Keratinocyte (primary cell): ENCODE measurements around the gene BRPF3. TPM values are rescaled to one million over a fixed set of nuclear protein-coding genes. Genes with fewer than 3 reads are reported as not detected.

Source experiments
- DNase-seq: peaks from one replicate; pipeline ENCODE4 v3.0.0-alpha.2; 2011; ENCODE audit warnings: low read depth, missing footprints, low spot score
- FAIRE-seq: peaks from 2 replicates; lab custom pipeline; 2011; peaks lifted over from hg19 to GRCh38; lab: Jason Lieb, UNC
- H2AFZ ChIP-seq: 2 replicates; pipeline ENCODE4 v1.6.0; 2012; ENCODE audit warnings: low read length, control low read depth, inconsistent platforms; ENCODE audit not compliant: control insufficient read depth
- H3K27ac ChIP-seq: 2 replicates; pipeline ENCODE4 v1.5.1; 2011; ENCODE audit warnings: low read length; ENCODE audit not compliant: control insufficient read depth, insufficient read depth
- H3K27me3 ChIP-seq: 3 replicates; pipeline ENCODE4 v1.6.0; 2011; ENCODE audit warnings: low read length; ENCODE audit not compliant: control insufficient read depth, insufficient read depth; ENCODE audit errors: extremely low read depth
- H3K36me3 ChIP-seq, 2 experiments: 2 replicates in 1 of 2; 3 replicates in 1 of 2; pipeline ENCODE4 v1.5.1; 2011; ENCODE audit warnings: low read length in 2 of 2, mild to moderate bottlenecking in 1 of 2; ENCODE audit not compliant: control insufficient read depth in 2 of 2, insufficient read depth in 2 of 2; ENCODE audit errors: extremely low read depth in 1 of 2
- H3K4me1 ChIP-seq: 3 replicates; pipeline ENCODE4 v1.5.1; 2011; ENCODE audit warnings: low read length; ENCODE audit not compliant: control insufficient read depth, insufficient read depth; ENCODE audit errors: extremely low read depth
- H3K4me2 ChIP-seq: 3 replicates; pipeline ENCODE4 v1.6.0; 2011; ENCODE audit warnings: low read depth, low read length; ENCODE audit not compliant: control insufficient read depth, insufficient read depth; ENCODE audit errors: extremely low read depth
- H3K4me3 ChIP-seq, 3 experiments: fragments of 200-600 bp in 1 of 3; sonication (generic) in 1 of 3; 2 replicates in 2 of 3; 3 replicates in 1 of 3; pipeline ENCODE4 v1.5.1; 2011 to 2016; ENCODE audit warnings: low read length in 3 of 3, mild to moderate bottlenecking in 3 of 3, control low read depth in 2 of 3, inconsistent platforms in 1 of 3, low read depth in 1 of 3, mixed read lengths in 1 of 3, mixed run types in 1 of 3, moderate library complexity in 1 of 3; ENCODE audit not compliant: control insufficient read depth in 2 of 3, insufficient read depth in 2 of 3; ENCODE audit errors: extremely low read depth in 1 of 3
- H3K79me2 ChIP-seq: 2 replicates; pipeline ENCODE4 v1.6.0; 2012; ENCODE audit warnings: low read length; ENCODE audit not compliant: control insufficient read depth, insufficient read depth
- H3K9ac ChIP-seq: 3 replicates; pipeline ENCODE4 v1.6.0; 2011; ENCODE audit warnings: low read length; ENCODE audit not compliant: control insufficient read depth, insufficient read depth; ENCODE audit errors: extremely low read depth
- H3K9me1 ChIP-seq: 3 replicates; pipeline ENCODE4 v1.6.0; 2011; ENCODE audit warnings: low read length; ENCODE audit not compliant: control insufficient read depth, insufficient read depth; ENCODE audit errors: extremely low read depth
- H3K9me3 ChIP-seq: 2 replicates; pipeline ENCODE4 v1.5.1; 2012; ENCODE audit warnings: low read depth, low read length; ENCODE audit not compliant: control insufficient read depth
- H4K20me1 ChIP-seq: 3 replicates; pipeline ENCODE4 v1.6.0; 2011; ENCODE audit warnings: low read length; ENCODE audit not compliant: control insufficient read depth, insufficient read depth; ENCODE audit errors: extremely low read depth
- CTCF ChIP-seq, 3 experiments: IDR thresholded peaks in 1 of 3; conservative IDR thresholded peaks in 1 of 3; optimal IDR thresholded peaks in 1 of 3; 2 replicates in 2 of 3; 3 replicates in 1 of 3; pipeline versions ENCODE3 to v1.5.1; 2011; ENCODE audit warnings: low read length in 3 of 3, mild to moderate bottlenecking in 3 of 3, moderate library complexity in 2 of 3, control low read depth in 1 of 3, inconsistent platforms in 1 of 3; ENCODE audit not compliant: insufficient read depth in 2 of 3; ENCODE audit errors: extremely low read depth in 1 of 3
- EZH2 ChIP-seq: IDR thresholded peaks from one replicate; pipeline ENCODE4 v1.6.1; 2012; ENCODE audit warnings: inconsistent platforms, mild to moderate bottlenecking, low read length, moderate library complexity
- dilution Hi-C: fragments of 300-500 bp; cut with MboI; formaldehyde crosslinking; loops from one replicate; pipeline ENCODE4 v1.7.0; 2020; ENCODE audit warnings: low sequenced_read_pairs; ENCODE audit not compliant: extremely low pct_ligation_motif_present
- polyA plus RNA-seq, 5 experiments: library from polyadenylated mRNA; depleted of rRNA in 3 of 5; stranded (reverse) in 3 of 5; stranded (forward) in 1 of 5; unstranded in 1 of 5; fragments of >200 nt; gene quantifications; 1 replicate in 1 of 5; 2 replicates in 3 of 5; 3 replicates in 1 of 5; pipeline versions ENCODE4 v1.2.1 to v1.2.3, GENCODE V29; 2011 to 2012; ENCODE audit warnings: missing spikeins in 2 of 5, low read depth in 1 of 5, low replicate concordance in 1 of 5

Gene BRPF3
- polyA plus RNA-seq, 1 donor (not counting 4 experiments of a cell fraction or from before 2014, with no cell fraction given), result 4.8 TPM

- TF ChIP-seq CTCF (optimal IDR thresholded peaks at IDR 0.05 in 1 of 3, IDR thresholded peaks at IDR 0.05 in 1 of 3, conservative IDR thresholded peaks at IDR 0.05 in 1 of 3; ENCODE audit: extremely low read depth in 1 of 3, insufficient read depth in 2 of 3, low read length in 3 of 3) (no peak), EZH2 (no peak)
- H3K27me3 ChIP-seq, result no peaks in the 10 kb centered on the region
- dilution Hi-C loops, result no loop called here
- no peaks in the 10 kb centered on the region for H3K9me1 ChIP-seq
- peak overlapping the region; percentile 42 for H3K4me2 ChIP-seq
- DNase-seq (no peak), FAIRE-seq (peak; percentile 41)
- H3K4me3 ChIP-seq, result no peak overlapping the region
- H3K9ac ChIP-seq, result no peak overlapping the region
- no peaks in the 10 kb centered on the region for H3K79me2 ChIP-seq
- no peaks in the 10 kb centered on the region for H4K20me1 ChIP-seq
- H3K9me3 ChIP-seq, result no peaks in the 10 kb centered on the region
- no peak overlapping the region for H3K27ac ChIP-seq
- no peaks in the 10 kb centered on the region for H3K36me3 ChIP-seq
- H3K4me1 ChIP-seq, result peaks cover 8% of the 10 kb centered on the region
- H2AFZ ChIP-seq, result no peak overlapping the region
These were observed 42.3 kb upstream of the BRPF3 start for GRCh38 chr6:36154286-36154685.

- Histone ChIP-seq H4K20me1 (no peaks in the 10 kb centered on the region), H3K9me3 (no peaks in the 10 kb centered on the region), H3K27ac (no peak overlapping the region), H3K36me3 (no peaks in the 10 kb centered on the region), H3K9me1 (no peaks in the 10 kb centered on the region), H3K9ac (no peak overlapping the region), H2AFZ (no peak overlapping the region), H3K4me2 (no peak overlapping the region), H3K4me3 (no peak overlapping the region), H3K4me1 (peaks cover 8% of the 10 kb centered on the region), H3K27me3 (no peaks in the 10 kb centered on the region), H3K79me2 (no peaks in the 10 kb centered on the region)
- TF ChIP-seq CTCF (optimal IDR thresholded peaks at IDR 0.05 in 1 of 3, IDR thresholded peaks at IDR 0.05 in 1 of 3, conservative IDR thresholded peaks at IDR 0.05 in 1 of 3; ENCODE audit: extremely low read depth in 1 of 3, insufficient read depth in 2 of 3, low read length in 3 of 3) (no peak), EZH2 (no peak)
- FAIRE-seq (no peak), DNase-seq (no peak)
- dilution Hi-C loops, result no loop called here
These were observed 40.9 kb upstream of the BRPF3 start for GRCh38 chr6:36155662-36156061.
